Right lobe of liver (tissue), 6 donors: ENCODE measurements around the gene CDC7. TPM values are rescaled to one million over a fixed set of nuclear protein-coding genes. Genes with fewer than 3 reads are reported as not detected.

Experiments used
- ATAC-seq, 4 donors: fragments of 200-7000 bp; cut with Tn5 transposase; one replicate each; pipeline ENCODE4 v1.9.1; 2020; ENCODE audit warnings: mild to moderate bottlenecking in 4 of 4, moderate library complexity in 4 of 4
- DNase-seq, 3 donors: peaks; one replicate each; pipeline ENCODE4 v3.0.0-alpha.2; 2020
- H3K27ac ChIP-seq, 3 donors: fragments of 200-600 bp; one replicate each; pipeline ENCODE4 v1.8.0; 2022
- H3K27me3 ChIP-seq, 2 donors: fragments of 200-600 bp; one replicate each; pipeline ENCODE4 v1.8.0; 2022
- H3K36me3 ChIP-seq, 4 donors: fragments of 200-600 bp; sonication (generic) in 1 of 4; one replicate each; pipeline versions ENCODE4 v1.5.1 to v1.8.0; 2017 to 2022; ENCODE audit warnings: control low read depth in 1 of 4
- H3K4me1 ChIP-seq, 4 donors: fragments of 200-600 bp; sonication (generic) in 1 of 4; one replicate each; pipeline versions ENCODE4 v1.5.1 to v1.8.0; 2017 to 2022; ENCODE audit warnings: control low read depth in 1 of 4
- H3K4me3 ChIP-seq, 3 donors: fragments of 200-600 bp; one replicate each; pipeline ENCODE4 v1.8.0; 2022
- H3K9me3 ChIP-seq, 4 donors: fragments of 200-600 bp; sonication (generic) in 1 of 4; one replicate each; pipeline versions ENCODE4 v1.5.1 to v1.8.0; 2017 to 2022; ENCODE audit warnings: control low read depth in 1 of 4
- CTCF ChIP-seq, 4 donors: fragments of 200-600 bp in 3 of 4; fragments of 450-650 bp in 1 of 4; IDR thresholded peaks; one replicate each; pipeline versions ENCODE4 v1.5.1 to v1.8.0; 2016 to 2022; ENCODE audit warnings: antibody characterized with exemption in 4 of 4, mild to moderate bottlenecking in 2 of 4
- POLR2A ChIP-seq: fragments of 450-650 bp; IDR thresholded peaks from one replicate; pipeline ENCODE4 v1.6.1; 2017; ENCODE audit warnings: antibody characterized with exemption, mild to moderate bottlenecking
- WGBS: methylation state at CpG from one replicate; pipeline ENCODE4 v1.1.6; 2018; ENCODE audit warnings: low coverage, low lambda C conversion rate; ENCODE audit not compliant: insufficient coverage; ENCODE audit errors: missing lambda C conversion rate; 5-methylcytosine and 5-hydroxymethylcytosine counted together
- intact Hi-C, 2 donors: fragments of 100-400 bp; cut with DNase I; formaldehyde crosslinking; loops; one replicate each; pipeline versions ENCODE4 v1.11.2 to v1.14.1; 2022
- total RNA-seq, 6 experiments: library from RNA; depleted of rRNA in 2 of 6; stranded (reverse); fragments of >200 nt in 2 of 6; fragmentation: NEBNext Ultra II Directional in 3 of 6; extraction: Animal tissue kit (Norgen Biotek cat#: 25700) in 3 of 6; gene quantifications; one replicate each; pipeline versions ENCODE4 v1.1.0 to v1.2.4, GENCODE V29; 2016 to 2023
- donor health status: DM: no; HTN: yes; CAD: no.
- donor health status: DM: no; HTN: no; CAD: no.
- donor health status: DM: no; HTN: no; CAD: no.
- donor health status: DM: no; HTN: yes; CAD: no.
- donor health status: DM: no; HTN: yes; CAD: no.

Gene CDC7
- total RNA-seq, 6 experiments from 2014 or later: 0.24 to 2.2 (median 0.92) TPM

DNA sequence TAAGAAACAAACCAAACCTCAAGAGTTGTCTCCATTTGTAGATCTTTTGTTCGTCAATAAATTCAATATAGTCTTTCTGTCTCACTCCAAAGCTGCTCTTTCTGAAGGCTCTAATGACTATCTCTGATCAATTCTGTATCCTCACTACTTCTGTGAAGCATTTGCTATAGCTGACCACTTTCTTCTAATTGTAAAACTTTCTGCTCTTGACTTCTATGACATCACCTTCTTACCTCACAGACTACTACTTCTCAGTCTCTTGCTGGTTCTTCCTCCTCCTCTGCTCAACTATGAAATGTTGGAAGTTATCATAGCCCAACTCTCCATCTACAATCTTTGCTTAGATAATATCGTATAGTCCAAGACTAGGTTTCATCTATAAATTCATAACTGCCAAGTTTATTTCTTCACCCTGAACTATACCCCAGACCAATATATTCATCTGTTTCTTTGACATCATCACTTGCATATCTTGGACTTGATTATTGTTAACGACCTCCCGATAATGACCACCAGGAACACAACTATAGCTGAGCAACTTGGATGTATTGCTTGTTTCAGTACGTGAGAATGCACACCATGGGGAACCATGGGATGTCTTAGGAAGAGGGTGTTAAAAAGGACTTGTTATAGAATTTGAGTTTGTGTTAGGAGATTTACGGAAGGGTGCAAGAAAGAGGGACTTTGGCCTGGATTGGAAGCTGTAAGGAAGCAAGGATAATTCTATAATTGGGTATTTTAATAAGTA is 2.0 kb upstream of the CDC7 start:
- peaks cover 0 to 11% (median 0%) of the 10 kb centered on the region in 4 donors for H3K4me1 ChIP-seq
- WGBS: 95% methylated on average over 6 of the region's 6 CpGs
- intact Hi-C loops: no loop called here
- H3K27me3 ChIP-seq: no peaks in the 10 kb centered on the region
- H3K9me3 ChIP-seq: no peaks in the 10 kb centered on the region
- no peak for TF ChIP-seq POLR2A
- no peak for TF ChIP-seq CTCF (IDR thresholded peaks at IDR 0.05)
- no peak overlapping the region for H3K27ac ChIP-seq
- no peak for DNase-seq
- H3K4me3 ChIP-seq: no peak overlapping the region
- ATAC-seq: no peak
- H3K36me3 ChIP-seq: no peaks in the 10 kb centered on the region

DNA sequence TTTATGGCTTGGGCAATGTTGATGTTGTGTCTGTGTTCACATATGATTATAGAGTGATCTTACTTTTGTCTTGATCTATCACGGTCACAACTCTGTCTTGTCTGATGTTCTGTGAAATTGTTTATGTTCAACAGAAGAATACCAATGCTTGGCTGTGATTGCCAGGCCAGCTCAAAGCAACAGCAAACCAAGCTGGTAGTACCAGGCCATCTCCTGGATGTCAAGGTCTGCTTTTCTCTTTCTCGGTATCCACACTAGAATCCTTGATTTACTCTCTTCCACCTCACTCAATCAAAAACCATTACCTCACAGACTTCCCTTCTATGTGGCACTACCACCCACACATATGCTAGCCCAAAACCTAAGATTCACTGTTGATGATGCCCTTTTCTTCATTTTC is 1.3 kb upstream of the CDC7 start:
- DNase-seq (no peak), ATAC-seq (no peak)
- 100% methylated on average over 2 of the region's 2 CpGs for WGBS
- H3K27ac ChIP-seq: no peak overlapping the region
- peaks cover 0 to 11% (median 0%) of the 10 kb centered on the region in 4 donors for H3K4me1 ChIP-seq
- no peaks in the 10 kb centered on the region for H3K9me3 ChIP-seq
- intact Hi-C loops: no loop called here
- H3K36me3 ChIP-seq: no peaks in the 10 kb centered on the region
- no peak overlapping the region for H3K4me3 ChIP-seq
- TF ChIP-seq CTCF (IDR thresholded peaks at IDR 0.05) (no peak), POLR2A (no peak)
- no peaks in the 10 kb centered on the region for H3K27me3 ChIP-seq

DNA sequence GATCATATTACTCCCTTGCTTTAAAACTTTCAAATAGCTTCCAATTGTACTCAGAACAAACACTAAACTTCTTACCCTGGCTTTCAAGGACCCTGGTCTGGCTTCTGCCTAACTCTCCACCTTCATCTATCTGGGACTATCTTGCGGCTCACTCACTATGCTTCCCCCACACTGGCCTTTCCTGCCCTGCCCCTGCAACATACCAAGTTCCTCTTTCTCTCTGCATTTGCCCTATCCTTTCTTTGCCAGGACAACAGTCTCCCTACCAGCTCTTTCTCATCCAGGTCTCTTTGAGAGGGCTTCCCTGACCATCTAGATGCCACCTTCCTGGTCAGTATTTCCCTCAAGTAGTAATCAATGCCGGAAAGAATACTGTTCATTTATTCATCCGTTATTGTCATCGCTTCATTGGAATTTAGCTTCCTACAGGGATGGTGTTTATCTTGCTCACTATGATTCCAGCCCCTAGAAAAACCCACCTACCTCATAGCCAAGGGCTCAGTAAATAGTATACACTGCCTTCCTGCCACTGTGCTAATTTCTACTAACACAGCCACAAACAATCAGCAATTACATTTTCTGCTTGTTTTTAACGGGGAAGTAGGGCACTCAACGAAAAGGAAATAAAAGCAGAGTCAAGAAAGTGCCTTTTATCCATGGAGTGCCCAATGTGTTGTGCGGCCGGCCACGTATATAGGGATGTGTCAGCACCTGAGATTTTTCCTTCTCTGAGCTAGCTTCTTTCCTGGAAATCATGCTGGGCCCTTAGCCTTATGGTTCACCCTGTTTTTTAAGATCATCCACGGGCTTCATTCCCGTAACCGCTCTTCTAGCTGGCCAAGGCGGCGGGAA is 521 bp upstream of the CDC7 start:
- peaks cover 0 to 11% (median 0%) of the 10 kb centered on the region in 4 donors for H3K4me1 ChIP-seq
- ATAC-seq (no peak), DNase-seq (no peak)
- H3K4me3 ChIP-seq: peak overlapping the region; percentile 62 to 81 (median 69)
- 17% methylated on average over 13 of the region's 14 CpGs for WGBS
- H3K9me3 ChIP-seq: no peaks in the 10 kb centered on the region
- no peaks in the 10 kb centered on the region for H3K27me3 ChIP-seq
- H3K27ac ChIP-seq: peak overlapping the region; percentile 47 to 67 (median 66)
- intact Hi-C loops: no loop called here
- TF ChIP-seq POLR2A (no peak), CTCF (IDR thresholded peaks at IDR 0.05) (no peak)
- H3K36me3 ChIP-seq: no peaks in the 10 kb centered on the region

DNA sequence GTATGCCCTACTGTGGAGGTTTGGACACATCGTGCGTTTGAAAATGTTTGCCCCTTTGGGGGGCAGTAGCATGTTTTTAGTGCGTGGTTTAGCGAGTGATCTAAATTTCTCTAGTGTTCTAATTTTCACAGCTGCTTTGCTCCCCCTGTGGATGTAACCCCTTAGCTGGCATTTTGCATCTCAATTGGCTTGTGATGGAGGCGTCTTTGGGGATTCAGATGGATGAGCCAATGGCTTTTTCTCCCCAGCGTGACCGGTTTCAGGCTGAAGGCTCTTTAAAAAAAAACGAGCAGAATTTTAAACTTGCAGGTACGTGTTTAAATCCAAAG is 836 bp downstream of the CDC7 start:
- Histone ChIP-seq H3K4me3 (peak overlapping the region; percentile 62 to 81 (median 69)), H3K9me3 (no peaks in the 10 kb centered on the region), H3K36me3 (no peaks in the 10 kb centered on the region), H3K27me3 (no peaks in the 10 kb centered on the region), H3K27ac (peak overlapping the region; percentile 47 to 67 (median 66)), H3K4me1 (peaks cover 0 to 11% (median 0%) of the 10 kb centered on the region in 4 donors)
- WGBS: 4% methylated on average over 9 of the region's 9 CpGs
- TF ChIP-seq POLR2A (no peak), CTCF (IDR thresholded peaks at IDR 0.05) (no peak)
- no peak for DNase-seq
- ATAC-seq: no peak
- intact Hi-C loops: no loop called here
